ENCODE data around the gene SEMA5A.

Gene SEMA5A

DNA sequence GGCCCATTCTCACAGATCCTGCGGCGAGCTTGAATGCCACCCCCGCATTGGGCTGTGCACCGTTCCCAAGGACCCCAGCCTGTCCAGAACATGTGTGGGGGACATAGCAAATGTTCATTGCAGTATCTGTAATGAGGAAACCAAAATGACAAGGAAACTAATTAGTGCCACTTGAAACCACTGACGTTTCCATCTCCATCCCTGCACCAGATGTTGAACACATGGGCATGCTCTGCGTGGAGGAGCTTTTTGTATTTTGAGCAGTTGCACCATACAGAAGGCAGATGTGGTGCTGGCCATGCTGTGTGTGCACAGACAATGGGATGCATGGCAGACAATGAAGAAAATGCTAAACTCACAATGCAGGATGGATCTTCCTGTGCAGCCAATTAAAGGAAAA, 437.7 kb downstream of the SEMA5A start:
- H3K4me1 Mint-ChIP-seq (ENCODE audit: low read depth): no peaks in the 10 kb centered on the region
- no peak overlapping the region for H3K27ac Mint-ChIP-seq
- no peaks in the 10 kb centered on the region for H3K36me3 Mint-ChIP-seq (ENCODE audit: low read depth)
- no peak overlapping the region for H3K4me3 Mint-ChIP-seq
- H3K27me3 Mint-ChIP-seq: no peaks in the 10 kb centered on the region
- intact Hi-C loops (cut with micrococcal nuclease): no loop called here
- H3K9me3 Mint-ChIP-seq: no peaks in the 10 kb centered on the region

DNA sequence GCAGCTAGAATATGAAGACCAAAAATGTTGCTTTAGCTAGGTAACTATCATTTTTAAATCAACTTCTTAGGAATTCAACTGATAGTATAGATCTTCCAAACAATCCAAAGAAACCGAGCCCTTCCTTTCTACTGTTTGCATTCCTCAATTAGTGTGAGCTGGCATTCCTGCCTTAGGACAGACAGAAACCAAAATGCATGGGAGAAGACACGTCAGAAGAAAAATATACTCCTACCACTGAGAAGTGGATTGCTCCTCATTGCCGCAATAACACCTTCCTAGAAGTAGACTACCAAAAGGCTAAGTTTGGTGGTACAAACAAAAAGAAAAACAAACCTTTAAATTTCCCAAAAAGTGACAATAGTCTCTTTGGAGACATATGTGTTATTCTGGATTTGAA, 440.0 kb downstream of the SEMA5A start:
- no peaks in the 10 kb centered on the region for H3K27me3 Mint-ChIP-seq
- no peaks in the 10 kb centered on the region for H3K36me3 Mint-ChIP-seq (ENCODE audit: low read depth)
- intact Hi-C loops (cut with micrococcal nuclease): no loop called here
- no peak overlapping the region for H3K4me3 Mint-ChIP-seq
- no peaks in the 10 kb centered on the region for H3K4me1 Mint-ChIP-seq (ENCODE audit: low read depth)
- H3K27ac Mint-ChIP-seq: no peak overlapping the region
- no peaks in the 10 kb centered on the region for H3K9me3 Mint-ChIP-seq

DNA sequence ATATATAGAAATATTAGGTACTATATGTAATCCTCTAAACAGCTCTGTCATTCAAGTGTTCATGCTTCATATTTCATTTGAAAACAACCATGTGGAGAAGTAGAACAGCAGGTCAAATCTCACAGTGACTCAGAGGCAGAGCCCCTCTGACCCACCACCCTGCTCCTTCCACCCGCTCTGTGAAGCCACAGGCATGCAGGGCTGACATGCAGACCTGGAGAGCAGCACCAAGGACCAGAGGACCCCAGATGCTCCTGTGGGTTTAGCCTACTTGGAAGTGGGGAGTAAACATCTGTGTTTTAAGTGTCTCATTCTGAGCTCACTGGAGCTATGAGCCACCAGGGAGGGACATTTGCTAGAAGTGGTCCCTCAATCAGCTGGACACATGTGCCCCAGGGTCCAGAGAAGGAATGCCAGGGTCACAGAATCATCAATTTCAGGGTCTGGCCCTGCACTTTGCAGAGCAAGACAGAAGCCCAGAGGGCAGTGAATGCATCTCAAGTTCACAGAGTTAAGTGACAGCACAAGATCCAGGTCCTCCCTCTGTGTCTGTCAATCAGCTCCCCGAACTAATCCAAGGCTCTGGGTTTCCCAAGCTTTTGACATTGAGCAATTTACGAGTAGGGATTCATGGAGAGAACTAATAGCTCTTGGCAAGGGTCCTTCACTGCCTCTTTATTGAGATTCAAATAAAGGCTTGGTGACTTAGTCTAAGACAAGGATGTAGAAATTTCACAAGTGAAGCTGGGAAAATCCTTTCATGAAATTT, 441.1 kb downstream of the SEMA5A start:
- Mint-ChIP-seq H3K36me3 (ENCODE audit: low read depth) (no peaks in the 10 kb centered on the region), H3K4me1 (ENCODE audit: low read depth) (no peaks in the 10 kb centered on the region), H3K27ac (no peak overlapping the region), H3K27me3 (no peaks in the 10 kb centered on the region), H3K4me3 (no peak overlapping the region), H3K9me3 (no peaks in the 10 kb centered on the region)
- intact Hi-C loops (cut with micrococcal nuclease): no loop called here

DNA sequence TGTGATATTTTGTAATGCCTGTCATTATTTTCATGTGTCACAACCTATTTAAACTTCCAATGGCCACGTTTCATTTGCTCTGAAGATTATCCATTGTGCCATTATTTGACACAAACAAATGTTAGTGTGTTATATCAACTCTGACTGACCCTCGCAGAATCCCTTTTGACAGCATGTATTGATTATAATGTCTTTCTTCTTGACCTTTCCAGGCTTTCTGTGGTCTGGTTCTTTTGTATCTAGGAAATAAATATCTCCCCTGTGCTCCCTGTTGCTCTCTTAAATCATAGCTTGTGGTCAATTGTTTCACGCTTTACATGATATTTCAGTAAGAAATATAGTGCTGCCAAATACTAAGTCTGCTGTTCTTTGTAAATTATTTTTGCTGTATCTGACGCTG, 442.6 kb downstream of the SEMA5A start:
- intact Hi-C loops (cut with micrococcal nuclease): no loop called here
- Mint-ChIP-seq H3K4me3 (no peak overlapping the region), H3K4me1 (ENCODE audit: low read depth) (no peaks in the 10 kb centered on the region), H3K27me3 (no peaks in the 10 kb centered on the region), H3K27ac (no peak overlapping the region), H3K36me3 (ENCODE audit: low read depth) (no peaks in the 10 kb centered on the region), H3K9me3 (no peaks in the 10 kb centered on the region)

DNA sequence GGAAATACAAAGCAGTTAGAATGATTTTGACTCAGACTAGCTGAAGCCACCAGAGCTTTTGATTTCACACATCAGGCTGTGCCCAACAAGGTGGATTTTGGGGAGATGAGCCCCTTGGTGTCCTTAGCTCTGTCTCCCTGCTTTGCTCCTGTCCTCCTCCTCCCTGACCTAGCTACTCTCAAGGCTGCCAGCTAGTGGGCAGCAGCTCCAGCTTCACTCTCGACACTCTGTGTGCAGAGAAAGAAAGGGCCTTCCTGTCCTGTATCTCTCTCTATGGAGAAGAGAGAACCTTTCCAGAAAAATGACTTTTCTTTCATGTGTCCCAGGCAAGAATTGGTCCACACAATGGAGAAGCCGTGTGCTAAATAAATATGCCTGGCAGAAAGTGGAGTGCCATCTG, 446.2 kb downstream of the SEMA5A start:
- no peaks in the 10 kb centered on the region for H3K27me3 Mint-ChIP-seq
- intact Hi-C loops (cut with micrococcal nuclease): no loop called here
- H3K4me1 Mint-ChIP-seq (ENCODE audit: low read depth): no peaks in the 10 kb centered on the region
- no peak overlapping the region for H3K27ac Mint-ChIP-seq
- H3K4me3 Mint-ChIP-seq: no peak overlapping the region
- H3K9me3 Mint-ChIP-seq: no peaks in the 10 kb centered on the region
- no peaks in the 10 kb centered on the region for H3K36me3 Mint-ChIP-seq (ENCODE audit: low read depth)

DNA sequence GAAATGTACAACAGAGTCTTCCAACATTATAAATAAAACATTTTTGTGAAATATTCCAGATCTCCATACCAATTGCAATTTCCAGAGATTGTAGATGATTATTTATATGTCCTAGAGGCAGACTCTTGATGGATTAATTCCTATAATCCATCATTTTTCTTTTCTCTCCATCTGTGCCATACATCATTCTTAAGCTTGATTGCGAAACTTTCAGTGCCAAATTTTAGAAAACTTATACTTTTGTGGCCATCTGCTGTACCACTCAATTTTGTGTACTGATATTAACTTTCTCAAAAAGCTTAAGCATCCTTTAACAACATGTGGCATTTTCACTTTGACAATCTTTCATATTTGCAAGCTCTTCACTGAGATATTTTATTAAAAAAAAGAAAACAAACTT, 446.9 kb downstream of the SEMA5A start:
- Mint-ChIP-seq H3K9me3 (no peaks in the 10 kb centered on the region), H3K4me1 (ENCODE audit: low read depth) (no peaks in the 10 kb centered on the region), H3K36me3 (ENCODE audit: low read depth) (no peaks in the 10 kb centered on the region), H3K27ac (no peak overlapping the region), H3K4me3 (no peak overlapping the region), H3K27me3 (no peaks in the 10 kb centered on the region)
- intact Hi-C loops (cut with micrococcal nuclease): no loop called here

DNA sequence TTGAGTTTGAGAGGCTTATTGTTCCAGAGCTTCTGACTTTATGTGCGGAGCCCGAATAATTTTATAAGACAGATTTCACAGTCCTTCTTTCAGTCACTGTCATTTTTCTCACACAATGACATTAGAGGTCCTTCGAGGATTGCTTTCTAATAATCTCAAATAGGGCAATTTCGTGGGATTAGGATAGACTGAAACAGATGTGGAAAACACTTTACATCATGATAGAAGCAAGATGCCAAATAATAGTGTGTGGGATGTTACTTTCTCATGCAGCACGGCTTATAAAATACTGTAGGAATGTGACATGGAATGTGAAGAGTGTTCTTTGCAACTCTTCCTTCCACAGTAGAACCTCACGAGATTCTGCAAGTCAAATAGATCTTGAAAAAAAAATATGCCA, 451.3 kb downstream of the SEMA5A start:
- Mint-ChIP-seq H3K4me1 (ENCODE audit: low read depth) (no peaks in the 10 kb centered on the region), H3K27ac (no peak overlapping the region), H3K36me3 (ENCODE audit: low read depth) (no peaks in the 10 kb centered on the region), H3K4me3 (no peak overlapping the region), H3K9me3 (no peaks in the 10 kb centered on the region), H3K27me3 (no peaks in the 10 kb centered on the region)
- intact Hi-C loops (cut with micrococcal nuclease): no loop called here

DNA sequence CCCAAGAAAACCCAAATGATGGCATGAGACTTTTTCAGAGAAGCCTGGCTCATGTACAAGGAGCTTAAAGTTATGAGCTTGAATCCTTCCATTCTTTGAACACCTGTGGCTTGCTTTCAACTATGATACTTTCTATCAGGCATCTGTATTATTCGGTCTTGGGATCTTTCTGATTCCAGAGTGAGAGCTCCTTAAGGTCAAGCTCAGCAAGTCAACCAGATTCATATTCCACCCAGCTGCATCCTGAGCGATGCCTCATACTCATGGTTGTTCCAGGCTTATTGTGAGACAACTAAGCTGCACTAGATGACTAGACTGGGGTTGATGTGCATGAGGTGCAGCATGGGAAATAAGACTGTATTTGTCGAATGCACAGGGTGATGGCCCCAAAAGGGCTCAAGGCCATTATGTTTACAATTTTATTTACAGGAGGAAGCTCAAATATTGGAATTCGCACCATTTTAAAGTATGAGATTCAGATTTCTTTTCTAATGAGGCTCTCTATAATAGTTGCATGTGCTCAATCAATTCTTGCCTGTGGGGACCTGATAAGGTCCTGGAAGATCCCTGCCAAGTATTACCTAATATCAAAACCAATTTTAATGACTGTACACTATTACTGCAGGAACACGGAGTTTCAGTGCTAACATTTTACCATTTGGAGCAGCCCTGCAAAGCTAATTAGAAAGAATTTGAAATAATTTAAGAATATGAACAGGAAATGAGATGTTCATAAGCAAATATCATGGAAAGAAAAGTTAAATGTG, 453.8 kb downstream of the SEMA5A start:
- Mint-ChIP-seq H3K36me3 (ENCODE audit: low read depth) (no peaks in the 10 kb centered on the region), H3K27me3 (no peaks in the 10 kb centered on the region), H3K27ac (no peak overlapping the region), H3K9me3 (no peaks in the 10 kb centered on the region), H3K4me1 (ENCODE audit: low read depth) (no peaks in the 10 kb centered on the region), H3K4me3 (no peak overlapping the region)
- intact Hi-C loops (cut with micrococcal nuclease): no loop called here

DNA sequence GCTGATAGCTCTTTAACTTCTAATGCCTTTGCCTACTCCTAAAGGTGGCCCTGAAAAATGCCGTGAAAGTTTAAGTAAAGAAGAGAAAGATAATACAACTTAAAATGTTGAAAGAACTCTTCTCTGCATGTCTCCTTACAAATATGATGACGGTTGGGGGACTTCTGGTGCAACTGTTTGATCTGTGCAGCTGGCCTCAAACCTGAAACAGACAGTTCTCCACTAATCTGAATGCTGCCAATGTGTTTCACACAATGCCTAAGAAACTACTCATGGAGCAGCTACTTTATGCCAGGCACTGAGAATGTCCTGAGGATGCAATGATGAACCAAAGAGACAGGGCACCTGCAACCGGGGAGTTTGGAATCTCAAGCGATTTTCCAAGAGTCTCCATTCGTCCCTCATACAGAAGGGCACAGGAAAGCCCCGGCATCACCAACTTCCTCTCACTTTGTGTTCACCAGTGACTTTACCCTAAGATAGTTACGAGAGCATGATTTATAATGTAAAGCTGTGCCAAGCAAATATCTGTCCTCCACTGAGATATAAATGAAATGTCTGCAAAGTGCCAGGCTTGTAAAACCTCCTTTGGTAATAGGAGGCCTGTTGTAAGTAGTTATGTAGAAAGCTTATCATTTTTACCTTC, 455.4 kb downstream of the SEMA5A start:
- Mint-ChIP-seq H3K36me3 (ENCODE audit: low read depth) (no peaks in the 10 kb centered on the region), H3K9me3 (peaks cover 13% of the 10 kb centered on the region), H3K4me3 (no peak overlapping the region)

DNA sequence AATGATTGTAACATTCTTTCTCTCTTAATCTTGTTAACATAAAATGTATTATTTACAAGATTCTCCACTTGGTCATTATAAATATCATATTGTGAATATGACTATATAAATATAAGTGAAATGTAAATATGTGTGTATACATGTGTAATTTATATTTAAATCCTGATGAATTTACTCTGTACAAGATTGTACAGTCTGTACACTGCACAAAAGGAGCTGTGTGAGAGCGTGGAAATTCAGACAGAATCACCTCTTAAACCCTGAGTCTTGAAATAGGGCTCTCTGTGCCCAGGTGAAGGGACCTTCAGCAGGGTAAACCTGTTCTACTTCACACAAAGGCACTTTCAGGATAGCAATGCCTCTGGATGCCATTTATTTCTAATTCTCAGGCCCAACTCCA, 456.0 kb downstream of the SEMA5A start:
- H3K27me3 Mint-ChIP-seq: no peaks in the 10 kb centered on the region
- peaks cover 19% of the 10 kb centered on the region for H3K9me3 Mint-ChIP-seq
- intact Hi-C loops (cut with micrococcal nuclease): no loop called here
- no peak overlapping the region for H3K4me3 Mint-ChIP-seq
- H3K27ac Mint-ChIP-seq: no peak overlapping the region
- H3K36me3 Mint-ChIP-seq (ENCODE audit: low read depth): no peaks in the 10 kb centered on the region
- H3K4me1 Mint-ChIP-seq (ENCODE audit: low read depth): no peaks in the 10 kb centered on the region

More for the DNA sequence above, 455.4 kb downstream of the SEMA5A start:
- H3K27me3 Mint-ChIP-seq: no peaks in the 10 kb centered on the region
- H3K4me1 Mint-ChIP-seq (ENCODE audit: low read depth): no peaks in the 10 kb centered on the region
- no peak overlapping the region for H3K27ac Mint-ChIP-seq
- intact Hi-C loops (cut with micrococcal nuclease): no loop called here

DNA sequence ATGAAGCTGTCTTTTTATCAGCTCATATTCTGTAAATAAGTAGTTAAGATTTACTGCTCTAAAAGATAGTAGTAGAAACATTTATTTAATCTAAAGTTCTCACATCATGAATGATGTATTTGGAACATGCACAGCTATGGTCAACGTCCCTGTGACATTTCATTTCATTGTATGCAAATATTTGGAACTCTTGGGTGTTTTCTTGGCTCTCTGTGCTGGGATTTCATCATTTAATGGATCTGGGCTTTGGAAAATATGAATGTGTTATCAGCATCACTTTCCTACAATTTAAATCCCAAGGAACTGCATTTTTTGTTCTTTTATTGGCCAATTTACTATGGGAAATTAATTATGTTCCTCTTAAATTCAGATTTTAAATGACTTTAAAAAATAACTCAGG, 462.9 kb downstream of the SEMA5A start:
- H3K9me3 Mint-ChIP-seq: peaks cover 45% of the 10 kb centered on the region
- H3K4me3 Mint-ChIP-seq: no peak overlapping the region
- no peaks in the 10 kb centered on the region for H3K36me3 Mint-ChIP-seq (ENCODE audit: low read depth)
- no peaks in the 10 kb centered on the region for H3K4me1 Mint-ChIP-seq (ENCODE audit: low read depth)
- no peak overlapping the region for H3K27ac Mint-ChIP-seq
- intact Hi-C loops (cut with micrococcal nuclease): no loop called here
- H3K27me3 Mint-ChIP-seq: no peaks in the 10 kb centered on the region

DNA sequence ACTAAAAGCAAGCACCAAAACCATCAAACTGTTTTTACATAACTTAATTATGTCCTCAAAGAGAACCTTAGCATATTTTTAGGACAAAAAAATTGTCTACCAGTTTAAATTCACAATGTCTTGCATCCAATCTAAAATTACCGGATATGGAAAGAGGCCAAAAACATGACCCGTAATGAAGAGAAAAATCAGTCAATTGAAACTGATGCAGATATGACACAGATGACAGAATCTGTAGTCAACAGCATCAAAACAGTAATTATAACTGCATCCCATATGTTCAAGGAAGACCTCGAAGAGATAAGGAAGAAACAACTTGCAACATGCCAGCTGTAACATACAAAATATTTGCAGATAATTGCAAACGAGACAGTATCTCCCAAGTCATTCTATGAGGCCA, 473.2 kb downstream of the SEMA5A start:
- intact Hi-C loops (cut with micrococcal nuclease): no loop called here
- no peaks in the 10 kb centered on the region for H3K27me3 Mint-ChIP-seq
- H3K9me3 Mint-ChIP-seq: peaks cover 15% of the 10 kb centered on the region
- H3K4me1 Mint-ChIP-seq (ENCODE audit: low read depth): no peaks in the 10 kb centered on the region
- H3K4me3 Mint-ChIP-seq: no peak overlapping the region
- no peak overlapping the region for H3K27ac Mint-ChIP-seq
- H3K36me3 Mint-ChIP-seq (ENCODE audit: low read depth): no peaks in the 10 kb centered on the region

DNA sequence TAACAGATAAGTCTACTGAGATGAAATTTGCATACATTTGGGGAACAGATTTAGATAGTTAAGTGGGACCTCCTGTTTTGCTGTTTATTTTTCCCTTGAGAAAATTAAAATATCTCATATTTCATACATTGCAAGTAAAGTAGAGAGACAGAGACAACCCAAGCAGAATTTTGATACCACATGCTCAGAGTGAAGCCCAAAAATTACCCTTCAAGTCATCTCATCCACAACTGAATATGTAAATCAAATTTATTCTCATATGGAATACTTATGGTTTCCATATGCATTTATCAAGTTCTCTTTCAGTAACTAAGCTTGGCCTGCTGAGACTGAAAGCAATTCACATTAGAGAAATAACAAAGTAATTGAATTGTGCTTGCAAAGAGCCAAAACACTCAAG, 474.4 kb downstream of the SEMA5A start:
- Mint-ChIP-seq H3K36me3 (ENCODE audit: low read depth) (no peaks in the 10 kb centered on the region), H3K27ac (no peak overlapping the region), H3K27me3 (no peaks in the 10 kb centered on the region), H3K9me3 (peaks cover 15% of the 10 kb centered on the region), H3K4me1 (ENCODE audit: low read depth) (no peaks in the 10 kb centered on the region), H3K4me3 (no peak overlapping the region)
- intact Hi-C loops (cut with micrococcal nuclease): no loop called here

DNA sequence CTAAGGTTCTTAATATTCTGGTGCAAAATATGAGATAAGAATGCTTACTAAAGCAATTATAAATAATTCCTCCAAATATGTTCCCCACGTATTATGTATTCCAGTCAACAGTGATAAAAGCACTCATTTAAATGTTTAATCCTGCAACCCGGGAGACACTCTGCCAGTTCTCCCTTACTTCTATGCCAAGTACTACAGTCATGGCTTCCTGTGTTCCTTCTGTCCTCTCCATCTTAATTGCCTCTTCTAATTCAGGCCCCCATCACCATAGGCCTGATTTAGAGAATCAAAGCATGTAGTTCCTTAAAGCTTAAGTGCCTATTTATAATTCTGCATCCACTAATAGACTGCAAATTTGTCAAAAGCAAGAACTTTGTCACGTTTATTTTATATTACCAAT, 474.8 kb downstream of the SEMA5A start:
- intact Hi-C loops (cut with micrococcal nuclease): no loop called here
- no peaks in the 10 kb centered on the region for H3K27me3 Mint-ChIP-seq
- H3K4me3 Mint-ChIP-seq: no peak overlapping the region
- H3K27ac Mint-ChIP-seq: no peak overlapping the region
- H3K9me3 Mint-ChIP-seq: peaks cover 15% of the 10 kb centered on the region
- H3K4me1 Mint-ChIP-seq (ENCODE audit: low read depth): no peaks in the 10 kb centered on the region
- no peaks in the 10 kb centered on the region for H3K36me3 Mint-ChIP-seq (ENCODE audit: low read depth)

Data from dendritic cell treated with granulocyte-macrophage colony-stimulating factor and Interleukin-4, amounts not matched to agents 40 ng/mL and 50 ng/mL, for 4 days (primary cell).